K562 (cell line): ENCODE measurements around the gene AUNIP. TPM values are rescaled to one million over a fixed set of nuclear protein-coding genes. Genes with fewer than 3 reads are reported as not detected.

ENCODE experiments used
- ASH1L ChIP-seq: fragments of 450-650 bp; IDR thresholded peaks from 2 replicates; pipeline ENCODE4 v1.6.1; 2018; ENCODE audit warnings: borderline replicate concordance, mild to moderate bottlenecking, low read depth; ENCODE audit not compliant: partially characterized antibody
- BRF1 ChIP-seq: IDR thresholded peaks from 3 replicates; pipeline ENCODE4 v1.6.1; 2011; ENCODE audit warnings: borderline replicate concordance, mild to moderate bottlenecking; ENCODE audit not compliant: insufficient read length; ENCODE audit errors: extremely low read depth
- BRF2 ChIP-seq: IDR thresholded peaks from 3 replicates; pipeline ENCODE4 v1.6.1; 2011; ENCODE audit warnings: borderline replicate concordance, mild to moderate bottlenecking; ENCODE audit not compliant: insufficient read length, insufficient read depth
- CBFA2T2 ChIP-seq: fragments of 450-650 bp; conservative IDR thresholded peaks from 2 replicates; pipeline ENCODE4 v1.6.1; 2017; ENCODE audit warnings: mild to moderate bottlenecking
- DLX4 ChIP-seq: fragments of 250-450 bp; sonication (Bioruptor Pico); IDR thresholded peaks from 2 replicates; pipeline ENCODE4 v1.6.1; 2021; ENCODE audit warnings: mild to moderate bottlenecking
- DPF2 ChIP-seq: fragments of 450-650 bp; IDR thresholded peaks from 2 replicates; pipeline ENCODE4 v1.6.1; 2016
- EHMT2 ChIP-seq: fragments of 450-650 bp; IDR thresholded peaks from 2 replicates; pipeline ENCODE4 v1.6.1; 2018; ENCODE audit warnings: antibody characterized with exemption
- EP300 ChIP-seq: IDR thresholded peaks from 2 replicates; pipeline ENCODE4 v1.6.1; 2012; ENCODE audit warnings: low read length, improper control_type of control experiment
- ETV5 ChIP-seq: sonication (generic); formaldehyde crosslinking; IDR thresholded peaks from 2 replicates; pipeline ENCODE4 v1.4.0; 2020; ENCODE audit warnings: low read depth, mild to moderate bottlenecking, missing genetic modification reagents
- GABPB2 ChIP-seq: fragments of 250-450 bp; sonication (Bioruptor Pico); conservative IDR thresholded peaks from 2 replicates; pipeline ENCODE4 v1.5.1; 2021; ENCODE audit warnings: mild to moderate bottlenecking
- HIVEP1 ChIP-seq: fragments of 250-450 bp; sonication (Bioruptor Pico); IDR thresholded peaks from 2 replicates; pipeline ENCODE4 v1.4.0; 2020; ENCODE audit warnings: mild to moderate bottlenecking
- HMGN3 ChIP-seq: IDR thresholded peaks from 2 replicates; pipeline ENCODE4 v1.6.1; 2011; ENCODE audit warnings: borderline replicate concordance, low read depth, mild to moderate bottlenecking, mixed read lengths, low read length; ENCODE audit not compliant: insufficient read length; ENCODE audit errors: extremely low read depth
- ID3 ChIP-seq, 2 experiments: fragments of 250-450 bp in 1 of 2; fragments of 450-650 bp in 1 of 2; sonication (Bioruptor Pico) in 1 of 2; IDR thresholded peaks; 2 replicates each; pipeline versions ENCODE4 v1.6.1 to v1.8.0; 2016 to 2021; ENCODE audit warnings: mild to moderate bottlenecking in 2 of 2, moderate library complexity in 2 of 2, missing compliant biosample characterization in 1 of 2, missing genetic modification characterization in 1 of 2
- IFI16 ChIP-seq: fragments of 250-450 bp; sonication (Bioruptor Pico); IDR thresholded peaks from 2 replicates; pipeline ENCODE4 v2.1.2; 2022; ENCODE audit warnings: mild to moderate bottlenecking, inconsistent platforms
- NBN ChIP-seq: fragments of 450-650 bp; IDR thresholded peaks from 2 replicates; pipeline ENCODE4 v1.6.1; 2016; ENCODE audit warnings: low read depth, mild to moderate bottlenecking
- NFYB ChIP-seq: IDR thresholded peaks from 2 replicates; pipeline ENCODE4 v1.6.1; 2011; ENCODE audit warnings: mild to moderate bottlenecking, moderate library complexity; ENCODE audit not compliant: insufficient read length; ENCODE audit errors: extremely low read depth
- PTRF ChIP-seq: fragments of 450-650 bp; IDR thresholded peaks from 2 replicates; pipeline ENCODE4 v1.6.1; 2016; ENCODE audit warnings: mild to moderate bottlenecking, missing genetic modification characterization, missing compliant biosample characterization
- PURB ChIP-seq: sonication (generic); formaldehyde crosslinking; IDR thresholded peaks from 2 replicates; pipeline ENCODE4 v1.9.0; 2021; ENCODE audit warnings: low read depth, mild to moderate bottlenecking, missing genetic modification reagents
- RBM25 ChIP-seq: fragments of 200-400 bp; formaldehyde crosslinking; IDR thresholded peaks from 2 replicates; pipeline ENCODE4 v1.6.1; 2018; ENCODE audit warnings: low read length, low read depth, moderate library complexity; ENCODE audit not compliant: severe bottlenecking
- STAT5A ChIP-seq: IDR thresholded peaks from 2 replicates; pipeline ENCODE4 v1.6.1; 2012; ENCODE audit warnings: low read length, inconsistent platforms, borderline replicate concordance
- TCF3 ChIP-seq: sonication (generic); formaldehyde crosslinking; IDR thresholded peaks from 2 replicates; pipeline ENCODE4 v1.4.0; 2020; ENCODE audit warnings: mild to moderate bottlenecking, missing genetic modification reagents
- TCFL5 ChIP-seq: fragments of 250-450 bp; sonication (Bioruptor Pico); conservative IDR thresholded peaks from 2 replicates; pipeline ENCODE4 v1.6.1; 2021; ENCODE audit warnings: mild to moderate bottlenecking, moderate library complexity, matching md5 sums
- THAP7 ChIP-seq: fragments of 250-450 bp; sonication (Bioruptor Pico); IDR thresholded peaks from 2 replicates; pipeline ENCODE4 v1.5.0; 2021
- ZNF655 ChIP-seq: fragments of 250-450 bp; sonication (Bioruptor Pico); IDR thresholded peaks from 2 replicates; pipeline ENCODE4 v1.5.0; 2021
- polyA plus RNA-seq, 8 experiments: library from polyadenylated mRNA; depleted of rRNA in 4 of 8; stranded (reverse) in 5 of 8; unstranded in 3 of 8; fragments of >200 nt; fragmentation: Nextera tagmentation in 2 of 8; fragmentation: Illumina TruSeq in 1 of 8; extraction: Ambion mirVana in 2 of 8; extraction: Trizol in 1 of 8; gene quantifications; 2 replicates each; pipeline versions ENCODE4 v1.2.1 to v1.2.3, GENCODE V29; 2011 to 2014; ENCODE audit warnings: inconsistent platforms in 1 of 8, missing spikeins in 1 of 8
- total RNA-seq, 7 experiments: library from RNA; depleted of rRNA in 6 of 7; stranded (reverse); fragments of >200 nt in 6 of 7; fragmentation: Illumina TruSeq in 2 of 7; extraction: Trizol in 2 of 7; gene quantifications; 2 replicates each; pipeline versions ENCODE4 v1.2.1 to v1.2.3, GENCODE V29; 2011 to 2021; ENCODE audit warnings: low replicate concordance in 1 of 7

AUNIP gene
- total and polyA plus RNA-seq, 9 of the 15 experiments (the other 6 are each of a cell fraction or from before 2014, with no cell fraction given), result 12.1 to 53.8 (median 47.1) TPM

GRCh38 chr1:25890239-25891034, 31.2 kb upstream of the AUNIP start (continued):
- TF ChIP-seq BRF1, result no peak
- TF ChIP-seq BRF2, result no peak
- TF ChIP-seq DPF2, result peak; percentile 30; the same call in 1 of the 2 replicates
- TF ChIP-seq TCF3 (CRISPR knock-in tag), result peak; percentile 54
- no peak for TF ChIP-seq PTRF
- TF ChIP-seq IFI16, result no peak
- TF ChIP-seq EHMT2, result no peak
- TF ChIP-seq STAT5A, result peak; percentile 9; the same call in 1 of the 2 replicates
- TF ChIP-seq HMGN3, result no peak
- no peak for TF ChIP-seq GABPB2 (CRISPR knock-in tag)
- TF ChIP-seq NBN, result no peak
- TF ChIP-seq CBFA2T2, result peak; percentile 53
- TF ChIP-seq RBM25, result peak; percentile 58
- no peak for TF ChIP-seq ID3 (CRISPR knock-in tag; IDR thresholded peaks at IDR 0.05)
- TF ChIP-seq ID3 (tag; IDR thresholded peaks at IDR 0.05), result peak; percentile 73; the same call in 1 of the 2 replicates
- no peak for TF ChIP-seq TCFL5
- TF ChIP-seq ETV5, result peak; percentile 43; the same call in 1 of the 2 replicates
- no peak for TF ChIP-seq NFYB
- peak; percentile 10; the same call in 1 of the 2 replicates for TF ChIP-seq EP300
- TF ChIP-seq DLX4 (CRISPR knock-in tag), result no peak
- TF ChIP-seq PURB, result no peak
- no peak for TF ChIP-seq ZNF655 (CRISPR knock-in tag)
- no peak for TF ChIP-seq ASH1L
- no peak for TF ChIP-seq THAP7
- TF ChIP-seq HIVEP1, result no peak
